Measurements from ENCODE around the gene ARHGEF7.

GRCh38 chr13:111129465-111130115 is 14.5 kb downstream of the ARHGEF7 start:
- TF ChIP-seq CTCF (IDR thresholded peaks at IDR 0.05) (no peak), POLR2A (IDR thresholded peaks at IDR 0.05) (no peak)
